ENCODE results near the gene GTF3C1.

The GTF3C1 gene

DNA sequence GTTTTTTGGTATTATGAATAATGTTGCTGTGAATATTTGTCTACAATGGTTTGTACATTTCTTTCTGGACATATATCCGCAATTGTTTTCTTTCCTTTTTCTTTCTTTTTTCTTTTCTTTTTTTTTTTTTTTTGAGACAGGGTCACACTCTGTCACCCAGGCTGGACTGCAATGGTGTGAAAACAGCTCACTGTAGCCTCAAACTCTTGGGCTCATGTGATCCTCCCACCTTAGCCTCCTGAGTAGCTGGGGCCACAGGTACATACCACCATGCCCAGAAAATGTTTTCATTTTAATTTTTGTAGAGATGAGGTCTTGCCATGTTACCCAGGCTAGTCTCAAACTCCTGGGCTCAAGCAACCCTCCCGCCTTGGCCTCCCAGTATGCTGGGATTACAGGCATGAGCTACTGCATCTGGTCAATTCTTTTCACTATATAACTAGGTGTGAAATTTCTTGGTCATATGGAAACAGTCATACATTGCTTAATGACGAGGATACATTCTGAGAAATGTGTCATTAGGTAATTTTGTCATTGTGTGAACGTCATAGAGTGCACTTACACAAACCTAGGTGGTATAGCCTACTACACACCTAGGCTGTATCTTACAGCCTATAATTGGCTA is 132.6 kb downstream of the GTF3C1 start:
- no peak for DNase-seq

DNA sequence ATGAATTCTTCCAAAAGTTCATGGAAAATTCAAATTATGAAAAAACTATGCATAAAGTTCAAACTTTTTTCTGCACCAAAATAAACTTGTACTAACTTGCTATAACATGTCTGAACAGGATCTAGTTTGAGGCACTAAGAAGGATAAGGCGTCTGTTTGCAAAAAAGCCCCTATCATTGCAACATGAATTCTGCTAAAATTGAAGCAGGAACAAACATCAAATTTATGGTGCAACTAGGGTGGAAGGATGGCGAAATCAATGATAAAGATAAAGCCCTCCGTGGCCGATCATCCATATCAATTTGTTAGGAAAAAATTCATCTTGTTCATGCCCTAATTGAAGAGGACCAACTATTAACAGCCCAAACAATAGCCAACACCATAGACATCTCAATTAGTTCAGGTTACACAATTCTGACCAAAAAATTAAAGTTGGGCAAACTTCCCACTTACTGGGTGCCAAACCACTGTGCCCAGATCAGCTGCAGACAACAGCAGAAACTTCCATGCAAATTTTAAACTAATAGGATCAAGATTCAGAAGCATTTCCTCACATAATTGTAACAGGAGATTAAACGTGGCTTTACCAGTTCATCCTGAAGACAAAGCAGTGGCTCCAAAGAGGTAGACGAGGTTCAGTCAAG is 134.8 kb downstream of the GTF3C1 start:
- no peak for DNase-seq

DNA sequence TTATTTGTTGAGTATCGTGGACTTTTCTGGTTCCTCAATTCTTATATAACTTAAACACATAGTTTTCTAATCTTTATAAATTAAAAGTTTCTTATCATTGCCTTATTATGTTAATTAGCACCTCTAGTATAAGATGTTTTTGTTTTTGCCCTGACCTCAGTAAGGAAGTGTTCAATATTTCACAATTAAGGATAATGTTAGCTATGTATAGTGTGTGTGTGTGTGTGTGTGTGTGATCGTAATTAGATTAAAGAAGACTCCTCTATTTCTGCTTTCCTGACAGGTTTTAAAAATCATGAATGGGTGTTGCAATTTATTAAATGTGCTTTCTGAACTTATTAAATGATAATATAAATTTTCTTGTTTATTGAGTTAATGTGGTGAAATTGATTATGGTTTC is 135.8 kb downstream of the GTF3C1 start:
- no peak for DNase-seq

DNA sequence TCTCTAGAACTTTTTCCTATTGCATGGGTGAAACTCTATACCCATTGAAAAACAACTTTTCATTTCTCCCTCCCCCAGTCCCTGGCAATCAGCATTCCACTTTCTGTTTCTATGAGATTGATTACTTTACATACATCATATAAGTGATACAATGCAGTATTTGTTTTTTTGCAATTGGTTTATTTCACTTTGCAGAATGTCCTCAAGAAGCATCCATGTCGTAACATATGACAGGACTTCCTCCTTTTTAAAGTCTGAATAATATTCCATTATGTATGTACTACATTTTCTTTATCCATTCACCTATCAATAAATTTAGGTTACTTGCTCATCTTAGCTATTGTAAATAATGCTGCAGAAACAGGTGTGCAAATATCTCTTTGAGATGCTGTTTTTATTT is 139.0 kb downstream of the GTF3C1 start:
- no peak for DNase-seq
